Small intestine (tissue), 7 donors: Measurements from ENCODE around the gene VDAC2. TPM values are rescaled to one million over a fixed set of nuclear protein-coding genes. Genes with fewer than 3 reads are reported as not detected.
A peak's percentile ranks its signal among the peaks of the same experiment; 100 is the strongest.
"Not testable (repeated sequence)": the region's sequence is repeated elsewhere in the genome, so short reads cannot be mapped to it uniquely, and the experiment has no call there.

Experiments used
- DNase-seq, 2 donors: peaks; one replicate each; pipeline versions ENCODE4 v3.0.0 to v3.0.0-alpha.2; 2013
- FAIRE-seq: peaks from 2 replicates; lab custom pipeline; 2012; peaks lifted over from hg19 to GRCh38; lab: Jason Lieb, UNC
- H3K27ac ChIP-seq, 3 donors: one replicate each; pipeline ENCODE4 v1.5.1; 2013; ENCODE audit warnings: low read length in 2 of 3, mild to moderate bottlenecking in 2 of 3, control low read depth in 1 of 3, inconsistent platforms in 1 of 3, low read depth in 1 of 3, moderate library complexity in 1 of 3
- H3K27me3 ChIP-seq, 3 donors: one replicate each; pipeline ENCODE4 v1.6.1; 2013; ENCODE audit warnings: low read length in 3 of 3, inconsistent platforms in 1 of 3; ENCODE audit not compliant: control insufficient read depth in 3 of 3, insufficient read depth in 3 of 3
- H3K36me3 ChIP-seq, 3 donors: one replicate each; pipeline ENCODE4 v1.6.1; 2013; ENCODE audit warnings: low read length in 3 of 3, inconsistent platforms in 1 of 3, low read depth in 1 of 3, mild to moderate bottlenecking in 1 of 3, moderate library complexity in 1 of 3; ENCODE audit not compliant: control insufficient read depth in 3 of 3, insufficient read depth in 2 of 3
- H3K4me1 ChIP-seq, 3 donors: one replicate each; pipeline ENCODE4 v1.6.1; 2013; ENCODE audit warnings: low read length in 2 of 3, inconsistent platforms in 1 of 3, low read depth in 1 of 3, mild to moderate bottlenecking in 1 of 3, moderate library complexity in 1 of 3; ENCODE audit not compliant: control insufficient read depth in 3 of 3, insufficient read depth in 2 of 3
- H3K4me3 ChIP-seq, 3 donors: one replicate each; pipeline ENCODE4 v1.5.1; 2013; ENCODE audit warnings: low read length in 3 of 3, control low read depth in 1 of 3, inconsistent platforms in 1 of 3, low read depth in 1 of 3, mild to moderate bottlenecking in 1 of 3, moderate library complexity in 1 of 3
- H3K9me3 ChIP-seq, 2 donors: one replicate each; pipeline ENCODE4 v1.6.1; 2013; ENCODE audit warnings: low read depth in 1 of 2, low read length in 1 of 2; ENCODE audit not compliant: control insufficient read depth in 2 of 2, insufficient read depth in 1 of 2
- WGBS, 3 donors: extraction: QIAGEN DNeasy Blood & Tissue Kit; methylation state at CpG; one replicate each; pipeline ENCODE4 v1.1.7; 2013; 5-methylcytosine and 5-hydroxymethylcytosine counted together
- polyA plus RNA-seq, 4 donors: library from polyadenylated mRNA; stranded (reverse) in 3 of 4; unstranded in 1 of 4; fragments of 200-250 nt in 3 of 4; fragments of 120-200 nt in 1 of 4; gene quantifications; one replicate each; pipeline versions ENCODE4 v1.2.1 to v1.2.3, GENCODE V29; 2013
- donor health status: healthy with polysubstance abuse.
- donor health status: control.
- donor health status: control.
- donor health status: Bipolar disorder and iron deficiency.
- donor health status: healthy.

Gene VDAC2
- polyA plus RNA-seq, 4 donors = 169 to 313 (median 236) TPM

DNA sequence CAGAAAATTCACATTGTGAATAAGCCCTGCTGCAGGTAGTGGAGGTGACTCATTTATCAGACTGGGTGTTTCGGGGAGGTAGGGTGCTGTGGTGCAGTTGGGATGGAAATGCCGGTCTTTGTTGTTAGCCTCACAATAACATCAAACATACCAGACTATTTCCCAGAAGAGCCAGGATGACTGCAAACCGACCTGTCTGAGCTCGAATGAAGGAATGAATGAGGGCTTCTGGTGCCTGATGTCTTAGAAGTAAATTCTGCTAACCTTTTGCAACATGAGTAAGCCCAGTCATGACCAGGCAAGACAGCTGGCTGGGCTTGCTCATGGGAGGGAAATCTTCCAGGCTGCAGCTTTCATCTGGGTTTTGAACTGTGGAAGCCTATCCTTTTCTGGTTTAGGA, 2.4 kb upstream of the VDAC2 start:
- Histone ChIP-seq H3K4me1 (peaks cover 2 to 26% (median 4%) of the 10 kb centered on the region in 3 donors), H3K27me3 (no peaks in the 10 kb centered on the region), H3K9me3 (no peaks in the 10 kb centered on the region), H3K4me3 (no peak overlapping the region), H3K27ac (peak overlapping the region in 1 of 3 donors; percentile 36), H3K36me3 (peaks cover 0 to 7% (median 0%) of the 10 kb centered on the region in 3 donors)
- 69 to 79% (median 79%) methylated on average over 4 of the region's 4 CpGs for WGBS, 3 donors
- DNase-seq (no peak), FAIRE-seq (no peak)

DNA sequence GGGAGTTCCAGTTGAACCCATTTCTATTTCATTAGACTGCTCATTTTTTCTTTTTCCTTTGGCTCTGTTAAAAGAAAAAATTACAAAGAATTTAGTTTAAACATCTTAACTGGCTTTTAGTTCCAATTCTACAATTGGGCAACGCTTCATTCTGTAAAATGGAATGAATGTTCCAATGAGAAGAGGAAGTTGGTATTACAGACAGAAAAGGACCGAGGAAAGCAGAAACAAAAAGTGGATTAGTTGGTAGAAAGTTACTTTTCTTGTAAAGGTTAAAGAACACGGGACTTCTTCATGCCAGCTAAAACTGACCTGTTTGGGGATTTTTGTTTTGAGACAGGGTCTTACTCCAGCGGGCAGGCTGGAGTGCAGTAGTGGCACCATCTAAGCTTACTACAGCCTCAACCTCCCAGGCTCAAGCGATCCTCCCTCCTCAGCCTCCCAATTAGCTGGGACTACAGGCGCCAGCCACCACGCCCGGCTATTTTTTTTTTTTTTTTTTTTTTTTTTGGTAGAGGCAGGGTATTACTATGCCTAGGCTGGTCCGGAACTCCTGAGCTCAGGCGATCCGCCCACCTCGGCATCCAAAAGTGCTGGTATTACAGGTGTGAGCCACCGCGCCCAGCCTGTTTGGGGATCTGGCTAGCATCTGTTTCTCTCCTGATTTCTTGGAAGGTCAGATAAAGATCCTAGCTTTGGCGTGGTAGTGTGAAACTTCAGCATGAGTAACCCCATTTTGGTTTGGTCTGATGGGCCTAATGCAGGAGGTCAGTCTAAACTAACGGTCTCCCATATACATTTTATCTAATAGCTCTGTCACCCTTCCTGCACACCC, 1.3 kb upstream of the VDAC2 start:
- DNase-seq = no peak
- FAIRE-seq = no peak
- no peaks in the 10 kb centered on the region for H3K27me3 ChIP-seq
- no peaks in the 10 kb centered on the region for H3K9me3 ChIP-seq
- H3K4me1 ChIP-seq = peaks cover 0 to 26% (median 3%) of the 10 kb centered on the region in 3 donors
- H3K27ac ChIP-seq = peak overlapping the region; percentile 97 to 99 (median 98)
- peak overlapping the region; percentile 71 to 89 (median 89) for H3K4me3 ChIP-seq
- H3K36me3 ChIP-seq = peaks cover 0 to 10% (median 0%) of the 10 kb centered on the region in 3 donors
- 60 to 76% (median 65%) methylated on average over 15 to 16 of the region's 16 CpGs for WGBS, 3 donors

DNA sequence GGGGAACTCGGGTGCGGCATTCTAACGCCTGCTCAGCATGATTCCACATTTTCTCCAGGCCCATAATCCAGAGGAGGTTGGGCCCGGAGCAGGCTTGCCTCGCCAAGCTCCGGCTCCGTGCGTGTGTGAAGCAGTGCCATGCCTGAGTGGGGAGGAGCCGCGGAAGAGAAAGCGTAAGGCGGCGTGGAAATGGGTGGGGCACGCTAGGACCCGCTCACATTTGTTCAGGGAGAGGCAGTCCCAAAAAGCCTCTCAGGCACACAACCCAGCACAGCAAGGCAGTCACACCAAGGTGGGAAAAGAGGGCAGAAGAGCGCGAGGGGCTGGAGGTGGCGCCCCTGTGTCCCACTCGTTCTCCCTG, 695 bp upstream of the VDAC2 start:
- Histone ChIP-seq H3K9me3 (no peaks in the 10 kb centered on the region), H3K4me1 (peaks cover 0 to 26% (median 3%) of the 10 kb centered on the region in 3 donors), H3K36me3 (peaks cover 0 to 16% (median 0%) of the 10 kb centered on the region in 3 donors), H3K4me3 (peak overlapping the region; percentile 71 to 89 (median 89)), H3K27ac (peak overlapping the region; percentile 97 to 99 (median 98)), H3K27me3 (no peaks in the 10 kb centered on the region)
- WGBS, 3 donors = 0 to 1% (median 0%) methylated on average over 18 to 19 of the region's 19 CpGs
- no peak for FAIRE-seq
- DNase-seq = peak; percentile 79 to 83

DNA sequence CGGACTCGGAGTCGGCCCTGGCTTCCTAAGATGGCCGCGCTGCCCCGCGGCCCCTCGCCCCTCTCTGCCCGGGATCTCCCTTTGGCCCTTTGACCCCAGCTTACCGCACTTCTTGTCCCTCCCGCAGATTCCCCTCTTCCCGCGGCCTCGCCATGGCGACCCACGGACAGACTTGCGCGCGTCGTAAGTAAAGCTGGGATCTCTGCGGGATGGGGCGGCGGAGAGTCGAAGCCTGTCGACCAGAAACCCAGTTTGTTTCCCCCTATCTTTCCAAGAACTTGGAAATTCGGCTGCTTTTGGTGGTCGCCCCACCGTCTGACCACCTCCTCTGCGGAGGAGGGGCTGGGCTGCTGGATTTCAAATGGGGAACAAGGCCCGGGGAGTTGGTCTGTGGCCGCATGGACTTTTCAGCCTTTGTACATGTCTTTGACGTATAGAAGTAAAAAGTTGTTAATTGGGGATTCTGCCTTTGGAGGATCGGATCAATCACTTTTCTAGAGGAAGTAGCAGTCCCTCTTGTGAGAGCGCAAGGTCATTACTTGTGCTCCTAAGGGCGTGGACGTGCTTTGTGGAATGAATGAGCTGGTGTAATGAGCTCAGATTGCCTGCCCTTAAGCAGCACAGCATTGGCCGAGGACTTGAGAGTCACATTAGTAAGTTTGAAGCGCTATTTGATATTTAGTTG, 553 bp downstream of the VDAC2 start:
- H3K36me3 ChIP-seq = peaks cover 0 to 26% (median 3%) of the 10 kb centered on the region in 3 donors
- peaks cover 0 to 26% (median 3%) of the 10 kb centered on the region in 3 donors for H3K4me1 ChIP-seq
- DNase-seq = peak; percentile 63 to 78
- peak overlapping the region; percentile 97 to 99 (median 98) for H3K27ac ChIP-seq
- no peak for FAIRE-seq
- H3K4me3 ChIP-seq = peak overlapping the region; percentile 89 to 93 (median 89)
- H3K9me3 ChIP-seq = no peaks in the 10 kb centered on the region
- no peaks in the 10 kb centered on the region for H3K27me3 ChIP-seq
- 0 to 1% (median 1%) methylated on average over 37 to 38 of the region's 38 CpGs for WGBS, 3 donors

DNA sequence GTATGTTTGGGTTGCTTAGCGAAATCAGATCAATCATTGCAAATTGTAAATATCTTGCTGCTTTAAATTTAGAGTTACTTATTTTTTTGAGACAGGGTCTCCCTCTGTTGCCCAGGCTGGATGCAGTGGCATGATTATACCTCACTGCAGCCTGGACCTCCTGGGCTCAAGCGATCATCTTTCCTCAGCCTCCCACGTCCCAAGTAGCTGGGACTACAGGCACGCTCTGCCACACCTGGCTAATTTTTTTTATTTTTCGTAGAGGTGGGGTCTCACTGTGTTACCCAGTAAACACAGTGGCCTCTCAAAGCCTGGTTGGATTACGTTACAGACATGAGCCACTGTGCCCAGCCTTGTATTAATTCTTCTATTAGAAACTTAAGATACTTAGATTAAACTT, 1.7 kb downstream of the VDAC2 start:
- no peak for FAIRE-seq
- H3K9me3 ChIP-seq = no peaks in the 10 kb centered on the region
- WGBS, 3 donors = 77 to 84% (median 77%) methylated on average over 6 of the region's 6 CpGs
- no peak overlapping the region for H3K27ac ChIP-seq
- H3K4me3 ChIP-seq = peak overlapping the region in 1 of 3 donors; percentile 89
- H3K4me1 ChIP-seq = peaks cover 0 to 26% (median 3%) of the 10 kb centered on the region in 3 donors
- no peak for DNase-seq
- no peaks in the 10 kb centered on the region for H3K27me3 ChIP-seq
- H3K36me3 ChIP-seq = peaks cover 0 to 36% (median 8%) of the 10 kb centered on the region in 3 donors

DNA sequence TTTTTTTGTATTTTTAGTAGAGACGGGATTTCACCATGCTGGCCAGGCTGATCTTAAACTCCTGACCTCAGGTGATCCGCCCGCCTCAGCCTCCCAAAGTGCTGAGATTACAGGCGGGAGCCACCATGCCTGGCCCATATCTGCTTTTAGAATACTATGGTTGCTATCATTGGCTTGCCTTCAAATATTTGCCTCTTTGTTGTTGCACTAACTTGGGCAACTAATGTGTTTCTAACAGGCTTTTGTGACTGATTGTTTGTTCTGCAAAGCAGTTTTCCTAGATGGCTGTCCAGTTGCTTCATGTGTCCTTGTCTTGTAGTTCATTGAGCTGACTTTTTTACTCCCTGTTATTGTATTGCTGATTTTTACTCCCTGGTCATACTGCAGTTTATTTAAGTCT, 9.7 kb downstream of the VDAC2 start:
- 83 to 100% (median 94%) methylated on average over 4 of the region's 4 CpGs for WGBS, 3 donors
- Histone ChIP-seq H3K27ac (no peak overlapping the region), H3K36me3 (peaks cover 18 to 62% (median 39%) of the 10 kb centered on the region in 3 donors), H3K4me3 (no peak overlapping the region), H3K27me3 (no peaks in the 10 kb centered on the region), H3K4me1 (peaks cover 0 to 15% (median 3%) of the 10 kb centered on the region in 3 donors), H3K9me3 (no peaks in the 10 kb centered on the region)
- DNase-seq (no peak), FAIRE-seq (no peak)

DNA sequence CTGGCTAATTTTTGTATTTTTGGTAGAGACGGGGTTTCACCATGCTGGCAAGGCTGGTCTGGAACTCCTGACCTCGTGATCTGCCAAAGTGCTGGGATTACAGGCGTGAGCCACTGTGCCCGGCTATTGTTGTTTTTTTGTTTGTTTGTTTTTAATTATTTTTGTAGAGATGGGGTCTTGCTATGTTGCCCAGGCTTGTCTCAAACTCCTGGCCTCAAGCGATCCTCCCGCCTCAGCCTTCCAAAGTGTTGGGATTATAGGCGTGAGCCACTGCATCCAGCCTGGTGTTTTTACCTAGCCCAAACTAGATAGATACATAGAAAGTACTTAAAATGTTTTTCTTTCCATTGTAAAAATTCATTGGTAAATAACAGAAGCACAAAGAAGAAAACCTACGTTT, 10.9 kb downstream of the VDAC2 start:
- H3K27me3 ChIP-seq, DNase-seq, FAIRE-seq, H3K9me3 ChIP-seq, H3K4me3 ChIP-seq, H3K27ac ChIP-seq: not testable (repeated sequence)
- peaks cover 18 to 56% (median 34%) of the 10 kb centered on the region in 3 donors for H3K36me3 ChIP-seq
- 92 to 96% (median 93%) methylated on average over 8 of the region's 8 CpGs for WGBS, 3 donors
- H3K4me1 ChIP-seq = peaks cover 0 to 18% (median 8%) of the 10 kb centered on the region in 3 donors

DNA sequence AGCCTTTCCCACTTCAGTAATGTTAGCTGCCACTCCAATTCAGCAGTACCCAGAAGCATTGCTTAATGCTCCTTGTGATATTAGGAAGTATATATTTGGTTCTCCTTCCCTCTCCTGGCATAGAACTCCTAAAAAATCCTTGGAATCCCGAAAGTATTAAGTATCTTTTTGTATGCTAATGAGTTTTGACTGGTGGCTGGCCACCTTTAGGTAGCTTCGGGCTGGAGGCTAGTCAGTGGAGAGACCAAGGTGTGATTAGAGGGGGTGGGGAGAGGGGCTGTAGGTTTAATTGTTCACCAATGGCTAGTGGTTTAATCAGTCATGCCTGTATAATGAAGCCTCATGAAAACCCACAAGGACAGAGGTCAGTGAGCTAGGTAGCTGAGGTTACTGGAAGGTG, 12.9 kb downstream of the VDAC2 start:
- H3K27me3 ChIP-seq = no peaks in the 10 kb centered on the region
- H3K4me3 ChIP-seq = no peak overlapping the region
- H3K9me3 ChIP-seq = no peaks in the 10 kb centered on the region
- H3K4me1 ChIP-seq = peaks cover 0 to 24% (median 8%) of the 10 kb centered on the region in 3 donors
- DNase-seq (no peak), FAIRE-seq (no peak)
- 71 to 80% (median 74%) methylated on average over 2 of the region's 2 CpGs for WGBS, 3 donors
- H3K36me3 ChIP-seq = peaks cover 15 to 52% (median 26%) of the 10 kb centered on the region in 3 donors
- no peak overlapping the region for H3K27ac ChIP-seq
